Activated CD8-positive, alpha-beta T cell treated with anti-CD3 and anti-CD28 coated beads, Interleukin-2, amount 10 ng/mL, durations not matched to agents 7 days and 5 days (primary cell): ENCODE results near the gene RALY. TPM values are rescaled to one million over a fixed set of nuclear protein-coding genes. Genes with fewer than 3 reads are reported as not detected.

Experiments used
- ATAC-seq: fragments of 150-1000 bp; cut with Tn5 transposase; one replicate; pipeline ENCODE4 v1.10.0; 2021; ENCODE audit warnings: moderate library complexity
- CTCF ChIA-PET: fragments of 350-600 bp; sonication (Branson Sonifier 250); formaldehyde crosslinking; loops from one replicate; lab custom pipeline; 2021; ENCODE audit warnings: antibody characterized with exemption; lab: Charles Lee
- POLR2A ChIA-PET: fragments of 350-600 bp; sonication (Branson Sonifier 250); formaldehyde crosslinking; loops from one replicate; lab custom pipeline; 2021; ENCODE audit warnings: antibody characterized with exemption; lab: Charles Lee
- DNase-seq: peaks from one replicate; pipeline ENCODE4 v3.0.0-alpha.2; 2020
- H3K27ac Mint-ChIP-seq: one replicate; pipeline ENCODE4 v1.8.0; 2021; ENCODE audit warnings: mild to moderate bottlenecking, mixed read lengths
- H3K27me3 Mint-ChIP-seq: one replicate; pipeline ENCODE4 v1.8.0; 2021; ENCODE audit warnings: low read depth, mixed read lengths
- H3K36me3 Mint-ChIP-seq: one replicate; pipeline ENCODE4 v1.8.0; 2021; ENCODE audit warnings: low read depth, mixed read lengths
- H3K4me1 Mint-ChIP-seq: one replicate; pipeline ENCODE4 v1.8.0; 2021; ENCODE audit warnings: low read depth, mixed read lengths
- H3K4me3 Mint-ChIP-seq: one replicate; pipeline ENCODE4 v1.8.0; 2021; ENCODE audit warnings: mild to moderate bottlenecking, mixed read lengths
- H3K9me3 Mint-ChIP-seq: one replicate; pipeline ENCODE4 v1.8.0; 2022; ENCODE audit warnings: mixed read lengths; ENCODE audit not compliant: insufficient read depth
- total RNA-seq, 2 experiments: library from RNA; stranded (reverse); gene quantifications; one replicate each; pipeline ENCODE4 v1.2.3, GENCODE V29; 2021

The RALY gene
- total RNA-seq, 2 experiments from 2014 or later = 232 to 233 TPM

GRCh38 chr20:34052414-34052813, 58.7 kb downstream of the RALY start:
- ChIA-PET CTCF (no interaction called here), POLR2A (no interaction called here)
- no peak for ATAC-seq
- Mint-ChIP-seq H3K36me3 (peaks cover 18% of the 10 kb centered on the region), H3K27ac (no peak overlapping the region), H3K27me3 (no peaks in the 10 kb centered on the region), H3K9me3 (no peaks in the 10 kb centered on the region), H3K4me3 (no peak overlapping the region), H3K4me1 (peaks cover 28% of the 10 kb centered on the region)
- DNase-seq = no peak

- no peak for DNase-seq
- Mint-ChIP-seq H3K27ac (no peak overlapping the region), H3K27me3 (no peaks in the 10 kb centered on the region), H3K4me1 (peaks cover 42% of the 10 kb centered on the region), H3K36me3 (peaks cover 8% of the 10 kb centered on the region), H3K4me3 (no peak overlapping the region), H3K9me3 (no peaks in the 10 kb centered on the region)
- POLR2A ChIA-PET = interaction anchor here (0.5 kb wide), 1 partner anchor 142 kb away, joined by 4 read pairs; no protein-coding TSS in a partner anchor
- ATAC-seq = no peak
- CTCF ChIA-PET = interaction anchor here (2.1 kb wide), 1 partner anchor 33 kb away, joined by 5 read pairs; no protein-coding TSS in a partner anchor
These were observed 61.6 kb downstream of the RALY start for GRCh38 chr20:34055290-34055689.

GRCh38 chr20:34058831-34059230, 65.1 kb downstream of the RALY start:
- peak; percentile 88 for ATAC-seq
- Mint-ChIP-seq H3K9me3 (no peaks in the 10 kb centered on the region), H3K36me3 (peaks cover 4% of the 10 kb centered on the region), H3K27me3 (no peaks in the 10 kb centered on the region), H3K4me1 (peaks cover 52% of the 10 kb centered on the region), H3K27ac (peak overlapping the region; percentile 16), H3K4me3 (no peak overlapping the region)
- peak; percentile 41 for DNase-seq
- ChIA-PET POLR2A (no interaction called here), CTCF (no interaction called here)

GRCh38 chr20:34060970-34061369, 67.3 kb downstream of the RALY start:
- Mint-ChIP-seq H3K9me3 (no peaks in the 10 kb centered on the region), H3K4me3 (no peak overlapping the region), H3K27ac (no peak overlapping the region), H3K27me3 (no peaks in the 10 kb centered on the region), H3K4me1 (peaks cover 39% of the 10 kb centered on the region), H3K36me3 (peaks cover 12% of the 10 kb centered on the region)
- ChIA-PET POLR2A (no interaction called here), CTCF (interaction anchor here (1.3 kb wide), 1 partner anchor 9 kb away, joined by 5 read pairs; no protein-coding TSS in a partner anchor)
- ATAC-seq = no peak
- DNase-seq = no peak

- H3K9me3 Mint-ChIP-seq = no peaks in the 10 kb centered on the region
- ATAC-seq = no peak
- H3K27me3 Mint-ChIP-seq = no peaks in the 10 kb centered on the region
- H3K4me1 Mint-ChIP-seq = peaks cover 37% of the 10 kb centered on the region
- no peak overlapping the region for H3K4me3 Mint-ChIP-seq
- POLR2A ChIA-PET = no interaction called here
- peaks cover 12% of the 10 kb centered on the region for H3K36me3 Mint-ChIP-seq
- CTCF ChIA-PET = no interaction called here
- H3K27ac Mint-ChIP-seq = peak overlapping the region; percentile 23
- DNase-seq = no peak
These were observed 68.0 kb downstream of the RALY start for GRCh38 chr20:34061695-34062094.

GRCh38 chr20:34062570-34063482, 69.1 kb downstream of the RALY start:
- ATAC-seq = no peak

GRCh38 chr20:34064286-34064685, 70.6 kb downstream of the RALY start:
- DNase-seq (no peak), ATAC-seq (no peak)
- Mint-ChIP-seq H3K9me3 (no peaks in the 10 kb centered on the region), H3K4me1 (peaks cover 35% of the 10 kb centered on the region), H3K27me3 (no peaks in the 10 kb centered on the region), H3K27ac (peak overlapping the region; percentile 18), H3K4me3 (no peak overlapping the region), H3K36me3 (peaks cover 12% of the 10 kb centered on the region)
- ChIA-PET POLR2A (no interaction called here), CTCF (no interaction called here)

More at GRCh38 chr20:34062570-34063482, 69.1 kb downstream of the RALY start:
- Mint-ChIP-seq H3K4me1 (peaks cover 35% of the 10 kb centered on the region), H3K9me3 (no peaks in the 10 kb centered on the region), H3K4me3 (no peak overlapping the region), H3K36me3 (peaks cover 12% of the 10 kb centered on the region), H3K27ac (no peak overlapping the region), H3K27me3 (no peaks in the 10 kb centered on the region)
- ChIA-PET POLR2A (no interaction called here), CTCF (interaction anchor here (0.9 to 1.2 kb wide), 3 partner anchors 12 to 200 kb away, joined by 3 read pairs; no protein-coding TSS in a partner anchor)
- DNase-seq = no peak

GRCh38 chr20:34065260-34065659, 71.5 kb downstream of the RALY start:
- Mint-ChIP-seq H3K4me3 (no peak overlapping the region), H3K27me3 (no peaks in the 10 kb centered on the region), H3K27ac (no peak overlapping the region), H3K9me3 (no peaks in the 10 kb centered on the region), H3K4me1 (peaks cover 32% of the 10 kb centered on the region), H3K36me3 (peaks cover 12% of the 10 kb centered on the region)
- ATAC-seq = no peak
- ChIA-PET POLR2A (no interaction called here), CTCF (no interaction called here)
- DNase-seq = no peak

- no peak overlapping the region for H3K27ac Mint-ChIP-seq
- no peaks in the 10 kb centered on the region for H3K9me3 Mint-ChIP-seq
- H3K36me3 Mint-ChIP-seq = peaks cover 12% of the 10 kb centered on the region
- H3K4me1 Mint-ChIP-seq = peaks cover 26% of the 10 kb centered on the region
- ATAC-seq (no peak), DNase-seq (no peak)
- no peaks in the 10 kb centered on the region for H3K27me3 Mint-ChIP-seq
- H3K4me3 Mint-ChIP-seq = no peak overlapping the region
- ChIA-PET CTCF (no interaction called here), POLR2A (no interaction called here)
These were observed 72.9 kb downstream of the RALY start for GRCh38 chr20:34066476-34067090.

- peaks cover 21% of the 10 kb centered on the region for H3K4me1 Mint-ChIP-seq
- no peaks in the 10 kb centered on the region for H3K27me3 Mint-ChIP-seq
- H3K4me3 Mint-ChIP-seq = no peak overlapping the region
- no peak overlapping the region for H3K27ac Mint-ChIP-seq
- H3K9me3 Mint-ChIP-seq = no peaks in the 10 kb centered on the region
- CTCF ChIA-PET = interaction anchor here (0.8 to 4.1 kb wide), 10 partner anchors 10 to 275 kb away, joined by 3 to 29 read pairs (median 6); no protein-coding TSS in a partner anchor
- DNase-seq = no peak
- no peak for ATAC-seq
- POLR2A ChIA-PET = interaction anchor here (0.9 kb wide), 1 partner anchor 44 kb away, joined by 4 read pairs; the partner anchor contains the start of gene EIF2S2
- H3K36me3 Mint-ChIP-seq = peaks cover 21% of the 10 kb centered on the region
These were observed 74.3 kb downstream of the RALY start for GRCh38 chr20:34068001-34068400.

GRCh38 chr20:34069341-34070078, 75.8 kb downstream of the RALY start:
- Mint-ChIP-seq H3K9me3 (no peaks in the 10 kb centered on the region), H3K4me1 (peaks cover 19% of the 10 kb centered on the region), H3K27ac (no peak overlapping the region), H3K36me3 (peaks cover 28% of the 10 kb centered on the region), H3K27me3 (no peaks in the 10 kb centered on the region), H3K4me3 (no peak overlapping the region)
- ChIA-PET POLR2A (no interaction called here), CTCF (interaction anchor here (0.8 to 4.1 kb wide), 25 partner anchors 9 to 380 kb away, joined by 3 to 29 read pairs (median 4); no protein-coding TSS in a partner anchor)
- ATAC-seq = peak; percentile 78
- DNase-seq = peak; percentile 67
